ENCODE measurements around the gene C10orf53. TPM values are rescaled to one million over a fixed set of nuclear protein-coding genes. Genes with fewer than 3 reads are reported as not detected.

Gene C10orf53
- total and polyA plus RNA-seq, 2 donors from 2014 or later, result not detected

GRCh38 chr10:49645871-49646870, 33.3 kb upstream of the C10orf53 start:
- Histone ChIP-seq H3K4me3 (ENCODE audit: low read length in 3 of 3) (no peak overlapping the region), H3K36me3 (ENCODE audit: control insufficient read depth in 2 of 3, insufficient read depth in 3 of 3, low read length in 3 of 3) (no peaks in the 10 kb centered on the region), H3K9ac (ENCODE audit: low read length in 3 of 3) (no peak overlapping the region), H3K9me3 (ENCODE audit: control insufficient read depth in 2 of 3, insufficient read depth in 1 of 3, low read length in 3 of 3) (no peaks in the 10 kb centered on the region), H3K4me1 (ENCODE audit: control insufficient read depth in 2 of 3, insufficient read depth in 2 of 3, low read depth in 1 of 3, low read length in 3 of 3) (no peaks in the 10 kb centered on the region), H3K27ac (ENCODE audit: low read depth in 2 of 2, low read length in 2 of 2) (no peak overlapping the region), H3K27me3 (ENCODE audit: control insufficient read depth, insufficient read depth, low read length) (no peaks in the 10 kb centered on the region)
- intact Hi-C loops (cut with DNase I), result no loop called here
- DNase-seq (peak in 2 of 5 donors; percentile 8 to 19), FAIRE-seq (no peak)
- no peak for TF ChIP-seq CTCF (IDR thresholded peaks at IDR 0.05; ENCODE audit: borderline replicate concordance, extremely low read depth, insufficient read depth)

DNA sequence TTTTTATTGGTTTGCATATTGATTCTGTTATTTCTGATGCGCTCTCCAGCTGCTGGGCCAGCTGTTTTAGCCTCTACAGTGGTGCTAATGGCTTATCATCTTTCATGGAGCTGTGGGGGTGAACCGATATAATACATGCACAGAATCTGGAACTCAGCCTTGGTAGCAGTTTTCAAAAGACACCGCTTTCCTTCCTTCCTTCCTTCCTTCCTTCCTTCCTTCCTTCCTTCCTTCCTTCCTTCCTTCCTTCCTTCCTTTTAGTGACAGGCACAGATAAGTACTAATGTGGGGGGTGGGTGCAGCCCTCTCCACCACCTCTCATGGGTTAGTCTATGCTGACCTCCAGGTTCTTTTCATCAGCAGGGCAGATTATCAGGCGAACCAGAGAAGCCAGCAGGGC, 31.9 kb upstream of the C10orf53 start:
- no peaks in the 10 kb centered on the region for H3K4me1 ChIP-seq (ENCODE audit: control insufficient read depth in 2 of 3, insufficient read depth in 2 of 3, low read depth in 1 of 3, low read length in 3 of 3)
- no peak overlapping the region for H3K9ac ChIP-seq (ENCODE audit: low read length in 3 of 3)
- intact Hi-C loops (cut with DNase I), result no loop called here
- H3K36me3 ChIP-seq (ENCODE audit: control insufficient read depth in 2 of 3, insufficient read depth in 3 of 3, low read length in 3 of 3), result no peaks in the 10 kb centered on the region
- H3K27me3 ChIP-seq (ENCODE audit: control insufficient read depth, insufficient read depth, low read length), result no peaks in the 10 kb centered on the region
- no peak for DNase-seq
- H3K27ac ChIP-seq (ENCODE audit: low read depth in 2 of 2, low read length in 2 of 2), result no peak overlapping the region
- no peak overlapping the region for H3K4me3 ChIP-seq (ENCODE audit: low read length in 3 of 3)
- no peaks in the 10 kb centered on the region for H3K9me3 ChIP-seq (ENCODE audit: control insufficient read depth in 2 of 3, insufficient read depth in 1 of 3, low read length in 3 of 3)
- no peak for TF ChIP-seq CTCF (IDR thresholded peaks at IDR 0.05; ENCODE audit: borderline replicate concordance, extremely low read depth, insufficient read depth)
- FAIRE-seq, result no peak

DNA sequence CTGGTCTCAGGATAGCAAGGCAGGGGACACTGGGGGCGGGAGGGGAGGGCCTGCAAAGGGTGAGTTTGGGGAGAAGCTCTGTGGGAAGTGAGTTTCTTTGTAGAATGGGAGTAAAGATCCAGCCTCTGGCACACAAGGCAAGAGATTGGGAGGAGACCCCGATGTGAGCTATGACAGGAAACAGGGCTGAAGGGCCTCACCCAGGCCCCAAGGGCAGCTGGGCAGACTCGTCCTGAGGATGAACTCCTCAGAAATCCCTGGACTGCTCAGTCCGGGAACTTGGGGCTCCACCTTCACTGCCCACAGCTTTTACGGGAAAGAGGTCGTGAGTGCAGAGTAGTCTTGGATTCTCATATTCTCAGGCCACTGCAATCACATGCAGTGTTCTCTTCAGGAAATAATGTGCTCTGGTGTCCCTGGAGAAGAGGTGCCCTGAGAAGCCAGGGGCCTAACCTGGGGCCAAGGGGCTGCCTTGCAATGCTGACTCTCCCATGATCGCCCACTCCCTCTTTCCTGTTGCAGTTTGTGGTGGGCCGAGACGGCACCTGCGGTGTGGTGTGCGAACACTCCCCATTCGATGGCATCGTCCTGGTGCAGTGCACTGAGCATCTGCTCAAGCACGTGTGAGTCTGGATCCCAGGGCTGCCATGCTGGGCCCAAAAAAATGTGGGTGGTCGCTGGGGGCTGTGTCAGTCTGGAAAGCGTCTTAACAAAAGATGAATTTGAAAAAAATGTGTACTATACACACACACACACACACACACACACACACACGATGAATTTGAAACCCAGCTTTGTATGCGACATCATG, 31.3 kb upstream of the C10orf53 start:
- no peaks in the 10 kb centered on the region for H3K27me3 ChIP-seq (ENCODE audit: control insufficient read depth, insufficient read depth, low read length)
- no peaks in the 10 kb centered on the region for H3K9me3 ChIP-seq (ENCODE audit: control insufficient read depth in 2 of 3, insufficient read depth in 1 of 3, low read length in 3 of 3)
- TF ChIP-seq CTCF (IDR thresholded peaks at IDR 0.05; ENCODE audit: borderline replicate concordance, extremely low read depth, insufficient read depth), result no peak
- H3K4me1 ChIP-seq (ENCODE audit: control insufficient read depth in 2 of 3, insufficient read depth in 2 of 3, low read depth in 1 of 3, low read length in 3 of 3), result no peaks in the 10 kb centered on the region
- H3K4me3 ChIP-seq (ENCODE audit: low read length in 3 of 3), result no peak overlapping the region
- FAIRE-seq (no peak), DNase-seq (peak in 1 of 5 donors; percentile 11)
- no peak overlapping the region for H3K9ac ChIP-seq (ENCODE audit: low read length in 3 of 3)
- intact Hi-C loops (cut with DNase I), result no loop called here
- no peak overlapping the region for H3K27ac ChIP-seq (ENCODE audit: low read depth in 2 of 2, low read length in 2 of 2)
- H3K36me3 ChIP-seq (ENCODE audit: control insufficient read depth in 2 of 3, insufficient read depth in 3 of 3, low read length in 3 of 3), result no peaks in the 10 kb centered on the region
